RWPE1 (cell line): ENCODE data around the gene MYO5B.
A peak's percentile ranks its signal among the peaks of the same experiment; 100 is the strongest.
"Not testable (repeated sequence)": the region's sequence is repeated elsewhere in the genome, so short reads cannot be mapped to it uniquely, and the experiment has no call there.

Experiments
- CTCF ChIA-PET: fragments of 350-600 bp; sonication (Branson Sonifier 250); formaldehyde crosslinking; extraction: SDS; loops from one replicate; lab custom pipeline; 2021; lab: Yijun Ruan, JAX
- POLR2A ChIA-PET: fragments of 400-600 bp; formaldehyde crosslinking; extraction: SDS; loops from one replicate; lab custom pipeline; 2020; ENCODE audit warnings: antibody characterized with exemption; ENCODE audit not compliant: low non-redundant PET; lab: Yijun Ruan, JAX
- DNase-seq: peaks from one replicate; pipeline ENCODE4 v3.0.0; 2012; ENCODE audit warnings: low spot score
- H3K27ac ChIP-seq: fragments of 450-650 bp; 2 replicates; pipeline ENCODE4 v1.5.1; 2017
- CTCF ChIP-seq: fragments of 450-650 bp; conservative IDR thresholded peaks from 2 replicates; pipeline ENCODE4 v1.5.1; 2017; ENCODE audit warnings: low read depth, mild to moderate bottlenecking

The MYO5B gene

DNA sequence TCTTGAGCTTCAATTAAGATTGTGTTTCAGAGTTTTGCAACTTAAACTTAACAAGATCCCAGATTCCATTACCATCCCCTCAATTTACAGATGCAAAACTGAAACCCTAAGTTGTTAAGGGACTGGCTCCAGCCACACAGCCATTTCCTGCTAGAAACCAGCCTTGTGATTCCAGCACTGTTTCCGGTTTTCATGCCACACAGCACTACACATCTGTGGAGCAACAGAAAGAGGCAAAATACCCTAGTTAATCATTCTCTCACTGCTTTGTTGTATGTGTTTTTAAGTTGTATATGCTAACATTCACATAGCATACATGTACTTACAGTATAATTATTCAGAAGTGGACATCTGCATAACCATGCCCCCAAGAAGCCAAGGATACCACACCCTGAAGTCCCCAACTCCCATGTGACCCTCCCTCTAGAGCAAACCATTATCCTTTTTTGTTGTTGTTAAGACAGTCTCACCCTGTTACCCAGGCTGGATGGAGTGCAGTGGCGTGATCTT lies 87.4 kb downstream of the MYO5B start:
- no peak for DNase-seq
- CTCF ChIA-PET: no interaction called here
- no peak for TF ChIP-seq CTCF
- POLR2A ChIA-PET: no interaction called here
- no peak overlapping the region for H3K27ac ChIP-seq

- ChIA-PET CTCF (no interaction called here), POLR2A (no interaction called here)
- no peak for TF ChIP-seq CTCF
- no peak overlapping the region for H3K27ac ChIP-seq
- DNase-seq: no peak
Observed at GRCh38 chr18:50105027-50105426, 89.9 kb downstream of the MYO5B start.

DNA sequence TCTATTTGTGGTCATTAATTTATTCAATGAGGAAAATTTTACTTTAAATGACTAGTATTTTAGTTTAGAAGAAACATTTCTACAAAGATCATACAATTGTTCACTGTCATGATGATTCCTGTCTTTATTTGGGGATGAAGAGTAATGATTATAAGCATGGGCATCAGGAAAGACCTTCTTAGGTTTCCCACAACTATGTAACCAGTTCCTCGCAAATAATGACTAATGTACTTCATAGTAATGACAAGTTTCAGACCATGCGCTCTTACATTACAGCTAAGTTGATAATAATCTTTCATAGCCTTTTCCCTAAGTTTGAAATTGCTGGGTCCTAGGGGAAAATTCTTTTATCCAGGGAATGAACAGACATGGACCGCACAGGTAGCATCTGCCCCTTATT lies 90.5 kb downstream of the MYO5B start:
- no peak overlapping the region for H3K27ac ChIP-seq
- ChIA-PET POLR2A (no interaction called here), CTCF (no interaction called here)
- no peak for TF ChIP-seq CTCF
- no peak for DNase-seq

- no peak overlapping the region for H3K27ac ChIP-seq
- POLR2A ChIA-PET: no interaction called here
Observed at GRCh38 chr18:50099725-50100407, 95.1 kb downstream of the MYO5B start.

DNA sequence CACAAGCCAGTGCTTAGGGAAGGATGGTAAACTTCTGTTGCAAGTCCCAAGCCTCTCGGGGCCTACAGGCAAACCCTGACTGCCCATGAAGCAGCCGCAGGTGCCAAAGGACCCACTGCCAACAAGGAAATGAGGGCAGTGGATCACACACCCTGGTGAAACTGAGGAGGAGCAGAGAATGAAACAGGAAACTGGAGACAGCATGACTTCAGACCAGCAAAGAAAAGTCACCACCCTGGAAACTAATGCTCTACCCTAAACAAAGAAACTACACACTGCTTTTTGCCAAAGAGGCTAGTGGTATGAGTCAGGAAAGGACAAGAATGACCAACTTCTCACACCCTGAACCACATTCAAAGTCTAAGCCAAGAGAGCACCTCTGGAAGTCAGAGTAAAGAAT lies 97.2 kb downstream of the MYO5B start:
- H3K27ac ChIP-seq: no peak overlapping the region
- ChIA-PET CTCF (no interaction called here), POLR2A (no interaction called here)
- no peak for TF ChIP-seq CTCF
- peak; percentile 4 for DNase-seq

More at GRCh38 chr18:50099725-50100407, 95.1 kb downstream of the MYO5B start:
- no peak for TF ChIP-seq CTCF
- peak; percentile 45 for DNase-seq
- CTCF ChIA-PET: no interaction called here

DNA sequence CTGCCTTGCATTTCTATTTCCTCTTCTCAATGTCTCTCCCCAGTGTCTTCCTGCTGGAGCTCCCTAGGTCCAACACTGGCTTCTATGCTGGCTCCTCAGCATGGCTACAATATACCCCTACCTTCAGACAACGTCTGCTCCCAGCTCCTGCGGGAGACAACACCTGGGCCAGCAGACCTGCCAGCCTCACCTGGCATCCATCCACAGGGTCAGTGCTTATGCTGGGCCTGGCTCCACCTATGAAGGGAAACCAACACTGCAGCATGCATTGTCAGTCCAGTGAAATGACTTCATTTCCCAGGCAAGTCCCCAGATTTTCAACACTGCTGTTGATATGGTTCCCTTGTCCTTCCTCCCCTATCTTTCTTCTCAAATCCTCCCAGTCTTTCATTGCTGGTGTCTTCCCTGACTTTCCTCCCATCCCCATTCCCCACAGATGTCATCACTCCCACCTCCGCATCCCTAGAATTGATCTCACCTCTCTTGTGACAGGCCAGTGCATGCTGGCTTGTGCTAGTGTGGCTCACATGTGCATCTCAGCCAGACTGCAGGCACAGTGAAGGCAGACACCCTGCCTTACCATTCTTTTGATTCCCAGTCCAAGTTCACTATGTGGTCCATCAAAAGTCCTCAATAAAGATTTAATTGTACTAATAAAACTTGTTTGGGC lies 98.0 kb downstream of the MYO5B start:
- no peak for DNase-seq
- POLR2A ChIA-PET: no interaction called here
- no peak for TF ChIP-seq CTCF
- CTCF ChIA-PET: no interaction called here
- no peak overlapping the region for H3K27ac ChIP-seq

DNA sequence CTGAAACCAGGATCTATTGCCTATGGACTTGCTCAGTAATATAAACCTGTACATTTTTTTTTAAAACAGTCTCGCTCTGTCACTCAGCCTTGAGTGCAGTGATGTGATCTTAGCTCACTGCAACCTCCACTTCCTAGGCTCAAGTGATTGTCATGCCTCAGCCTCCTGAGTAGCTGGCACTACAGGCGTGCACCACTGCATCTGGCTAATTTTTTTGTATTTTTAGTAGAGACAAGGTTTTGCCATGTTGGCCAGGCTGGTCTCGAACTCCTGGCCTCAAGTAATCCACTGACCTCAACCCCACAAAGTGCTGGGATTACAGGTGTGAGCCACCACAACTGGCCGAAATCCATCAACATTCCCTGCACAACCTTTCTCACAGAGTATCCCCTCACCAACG lies 100.2 kb downstream of the MYO5B start:
- H3K27ac ChIP-seq, POLR2A ChIA-PET, DNase-seq, CTCF ChIA-PET: not testable (repeated sequence)
